ENCODE data around the gene PJA1.

Gene PJA1

GRCh38 chrX:69137371-69138117 is 27.7 kb downstream of the PJA1 start:
- no peak for TF ChIP-seq CTCF (IDR thresholded peaks at IDR 0.05; ENCODE audit: low read depth, low read length, missing control alignments)
- H3K27me3 ChIP-seq (replicated peaks) = no peaks in the 10 kb centered on the region
- no peak overlapping the region for H3K27ac ChIP-seq
- peak; percentile 21 for DNase-seq
- in situ Hi-C loops (cut with HindIII; ENCODE audit: low pct_ligation_motif_present, low sequenced_read_pairs) = no loop called here
- no peak overlapping the region for H3K4me3 ChIP-seq (ENCODE audit: low read depth, low read length)
- no peaks in the 10 kb centered on the region for H3K36me3 ChIP-seq (replicated peaks)

DNA sequence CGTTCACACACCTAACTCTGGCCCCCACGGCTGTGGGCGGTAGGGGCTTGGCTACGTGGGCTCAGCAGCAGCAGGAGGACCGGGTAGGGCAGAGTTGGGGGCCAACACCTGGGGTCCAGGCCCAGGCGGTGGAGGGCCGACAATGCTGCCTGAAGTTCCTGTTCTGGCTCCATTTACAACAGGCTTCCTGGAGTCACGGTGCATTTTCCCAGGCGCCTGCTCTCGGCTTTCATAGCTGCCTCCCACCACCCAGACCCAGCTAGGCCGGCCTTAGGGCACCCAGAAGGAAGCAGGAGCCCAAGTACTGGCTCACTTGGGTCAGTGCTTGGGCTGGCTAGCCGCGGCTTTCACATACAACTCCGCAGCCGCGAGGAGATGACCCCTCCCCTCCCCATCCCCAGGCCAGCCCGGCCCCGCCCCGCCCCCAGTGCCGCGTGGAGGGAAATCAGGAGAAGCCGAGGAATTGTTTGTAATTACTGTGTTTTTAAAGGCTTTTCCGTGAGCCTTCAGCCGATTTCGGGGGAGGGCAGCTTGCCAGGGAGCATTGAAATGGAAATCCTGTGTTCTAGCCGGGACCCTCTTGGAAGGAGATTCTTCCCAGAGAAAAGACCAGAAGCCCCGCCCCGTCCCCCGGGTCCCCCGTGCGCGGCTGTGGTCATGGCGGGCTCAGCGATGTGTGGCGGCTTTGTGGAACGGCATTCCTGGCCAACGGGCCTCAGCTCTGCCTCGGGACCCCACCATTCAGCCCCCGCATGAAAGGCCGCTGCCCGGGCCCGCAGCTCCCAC is 28.5 kb downstream of the PJA1 start:
- no peak overlapping the region for H3K27ac ChIP-seq
- H3K4me3 ChIP-seq (ENCODE audit: low read depth, low read length) = no peak overlapping the region
- TF ChIP-seq CTCF (IDR thresholded peaks at IDR 0.05; ENCODE audit: low read depth, low read length, missing control alignments) = no peak
- in situ Hi-C loops (cut with HindIII; ENCODE audit: low pct_ligation_motif_present, low sequenced_read_pairs) = no loop called here
- H3K27me3 ChIP-seq (replicated peaks) = no peaks in the 10 kb centered on the region
- no peaks in the 10 kb centered on the region for H3K36me3 ChIP-seq (replicated peaks)
- DNase-seq = no peak

- TF ChIP-seq CTCF (IDR thresholded peaks at IDR 0.05; ENCODE audit: low read depth, low read length, missing control alignments) = peak; percentile 77
- Histone ChIP-seq H3K27ac (no peak overlapping the region), H3K27me3 (replicated peaks) (no peaks in the 10 kb centered on the region), H3K4me3 (ENCODE audit: low read depth, low read length) (no peak overlapping the region), H3K36me3 (replicated peaks) (no peaks in the 10 kb centered on the region)
- peak; percentile 55 for DNase-seq
- in situ Hi-C loops (cut with HindIII; ENCODE audit: low pct_ligation_motif_present, low sequenced_read_pairs) = no loop called here
Observed at GRCh38 chrX:69133921-69134542, 31.2 kb downstream of the PJA1 start.

- H3K27ac ChIP-seq = no peak overlapping the region
- no peak for DNase-seq
- in situ Hi-C loops (cut with HindIII; ENCODE audit: low pct_ligation_motif_present, low sequenced_read_pairs) = no loop called here
- H3K27me3 ChIP-seq (replicated peaks) = no peaks in the 10 kb centered on the region
- TF ChIP-seq CTCF (IDR thresholded peaks at IDR 0.05; ENCODE audit: low read depth, low read length, missing control alignments) = no peak
- H3K36me3 ChIP-seq (replicated peaks) = no peaks in the 10 kb centered on the region
- H3K4me3 ChIP-seq (ENCODE audit: low read depth, low read length) = no peak overlapping the region
Observed at GRCh38 chrX:69131886-69132285, 33.4 kb downstream of the PJA1 start.

- in situ Hi-C loops (cut with HindIII; ENCODE audit: low pct_ligation_motif_present, low sequenced_read_pairs) = no loop called here
- TF ChIP-seq CTCF (IDR thresholded peaks at IDR 0.05; ENCODE audit: low read depth, low read length, missing control alignments) = no peak
- DNase-seq = no peak
- no peaks in the 10 kb centered on the region for H3K36me3 ChIP-seq (replicated peaks)
- H3K27me3 ChIP-seq (replicated peaks) = no peaks in the 10 kb centered on the region
- H3K4me3 ChIP-seq (ENCODE audit: low read depth, low read length) = no peak overlapping the region
- no peak overlapping the region for H3K27ac ChIP-seq
Observed at GRCh38 chrX:69130439-69130838, 34.8 kb downstream of the PJA1 start.
